Uterus (tissue), 2 donors: ENCODE measurements around the gene CNTNAP1.

ENCODE experiments used
- POLR2A ChIP-seq, 2 donors: fragments of 450-650 bp; IDR thresholded peaks; one replicate each; pipeline ENCODE4 v1.6.1; 2016; ENCODE audit warnings: antibody characterized with exemption in 2 of 2, mild to moderate bottlenecking in 1 of 2, moderate library complexity in 1 of 2
- TF ChIP-seq, protein P1 (sequence below), 4 experiments: fragments of 200-600 bp in 2 of 4; fragments of 450-650 bp in 2 of 4; sonication (generic) in 2 of 4; IDR thresholded peaks; one replicate each; pipeline ENCODE4 v1.5.1; 2016 to 2019; ENCODE audit warnings: antibody characterized with exemption in 4 of 4, mild to moderate bottlenecking in 2 of 4, moderate library complexity in 1 of 4

DNA sequence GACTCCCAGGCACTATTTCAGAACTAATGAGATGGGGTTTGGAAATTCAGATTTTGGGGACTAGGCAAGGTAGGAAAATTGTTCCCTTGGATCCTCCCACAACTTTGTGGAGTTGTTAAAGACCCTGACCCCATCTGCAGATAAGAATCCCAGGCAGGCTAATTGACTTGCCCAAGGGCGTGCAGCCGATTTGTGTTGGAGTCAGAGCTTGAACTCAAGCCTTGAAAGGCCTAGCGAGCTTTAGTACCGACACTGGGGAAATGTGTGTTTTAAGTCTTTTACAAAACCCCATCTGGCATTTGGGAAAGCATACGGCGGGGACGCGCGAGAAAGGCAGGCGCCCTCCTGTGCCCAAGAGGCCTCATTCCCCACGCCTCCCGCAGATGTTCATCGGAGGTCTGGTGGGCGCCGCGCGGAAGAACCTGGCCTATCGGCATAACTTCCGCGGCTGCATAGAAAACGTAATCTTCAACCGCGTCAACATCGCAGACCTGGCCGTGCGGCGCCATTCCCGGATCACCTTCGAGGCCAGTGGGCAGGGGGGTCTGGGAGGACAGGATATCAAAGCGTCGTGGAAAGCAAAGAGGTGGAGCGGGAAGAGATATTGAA lies 4.3 kb downstream of the CNTNAP1 start:
- TF ChIP-seq POLR2A (IDR thresholded peaks at IDR 0.05) = no peak
- TF ChIP-seq, protein P1, sequence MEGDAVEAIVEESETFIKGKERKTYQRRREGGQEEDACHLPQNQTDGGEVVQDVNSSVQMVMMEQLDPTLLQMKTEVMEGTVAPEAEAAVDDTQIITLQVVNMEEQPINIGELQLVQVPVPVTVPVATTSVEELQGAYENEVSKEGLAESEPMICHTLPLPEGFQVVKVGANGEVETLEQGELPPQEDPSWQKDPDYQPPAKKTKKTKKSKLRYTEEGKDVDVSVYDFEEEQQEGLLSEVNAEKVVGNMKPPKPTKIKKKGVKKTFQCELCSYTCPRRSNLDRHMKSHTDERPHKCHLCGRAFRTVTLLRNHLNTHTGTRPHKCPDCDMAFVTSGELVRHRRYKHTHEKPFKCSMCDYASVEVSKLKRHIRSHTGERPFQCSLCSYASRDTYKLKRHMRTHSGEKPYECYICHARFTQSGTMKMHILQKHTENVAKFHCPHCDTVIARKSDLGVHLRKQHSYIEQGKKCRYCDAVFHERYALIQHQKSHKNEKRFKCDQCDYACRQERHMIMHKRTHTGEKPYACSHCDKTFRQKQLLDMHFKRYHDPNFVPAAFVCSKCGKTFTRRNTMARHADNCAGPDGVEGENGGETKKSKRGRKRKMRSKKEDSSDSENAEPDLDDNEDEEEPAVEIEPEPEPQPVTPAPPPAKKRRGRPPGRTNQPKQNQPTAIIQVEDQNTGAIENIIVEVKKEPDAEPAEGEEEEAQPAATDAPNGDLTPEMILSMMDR (IDR thresholded peaks at IDR 0.05) = no peak
